GM12872 (cell line): ENCODE measurements around the gene PHYHIPL.

ENCODE experiments used
- CTCF ChIP-seq: IDR thresholded peaks from 3 replicates; pipeline ENCODE4 v1.5.1; 2011; ENCODE audit warnings: low read depth, mild to moderate bottlenecking, low read length, moderate library complexity; ENCODE audit not compliant: insufficient read depth

Gene PHYHIPL

GRCh38 chr10:59206204-59206720, 29.8 kb downstream of the PHYHIPL start:
- TF ChIP-seq CTCF: no peak

GRCh38 chr10:59212301-59212798, 35.9 kb downstream of the PHYHIPL start:
- TF ChIP-seq CTCF: no peak

GRCh38 chr10:59214160-59214559, 37.7 kb downstream of the PHYHIPL start:
- TF ChIP-seq CTCF: no peak

- TF ChIP-seq CTCF: no peak
Observed at GRCh38 chr10:59216178-59216869, 39.9 kb downstream of the PHYHIPL start.

GRCh38 chr10:59222788-59223187, 46.3 kb downstream of the PHYHIPL start:
- TF ChIP-seq CTCF: no peak

GRCh38 chr10:59225211-59225610, 48.8 kb downstream of the PHYHIPL start:
- TF ChIP-seq CTCF: no peak

- no peak for TF ChIP-seq CTCF
Observed at GRCh38 chr10:59227136-59227673, 50.8 kb downstream of the PHYHIPL start.
